Camera-type eye (tissue), 1 donor: ENCODE measurements around the gene GRIA1. TPM values are rescaled to one million over a fixed set of nuclear protein-coding genes. Genes with fewer than 3 reads are reported as not detected.

ENCODE experiments used
- total RNA-seq: library from RNA; depleted of rRNA; stranded (reverse); fragments of >200 nt; gene quantifications from one replicate; pipeline ENCODE4 v1.2.3, GENCODE V29; 2014

Gene GRIA1
- total RNA-seq = 49.4 TPM

GRCh38 chr5:153490118-153491037, at the start of gene GRIA1:
Gene GRIA1 (plus strand): TSS chr5:153490670.

